Hematopoietic multipotent progenitor cell (in vitro differentiated cells): ENCODE measurements around the gene TRAP1. TPM values are rescaled to one million over a fixed set of nuclear protein-coding genes. Genes with fewer than 3 reads are reported as not detected.
A peak's percentile ranks its signal among the peaks of the same experiment; 100 is the strongest.
"Not testable (repeated sequence)": the region's sequence is repeated elsewhere in the genome, so short reads cannot be mapped to it uniquely, and the experiment has no call there.

Experiments used
- DNase-seq, 3 donors: peaks; one replicate each; pipeline ENCODE4 v3.0.0-alpha.2; 2011 to 2015; ENCODE audit warnings: low read depth in 2 of 3, low spot score in 2 of 3
- total RNA-seq: library from RNA; depleted of rRNA; stranded (reverse); fragments of >200 nt; gene quantifications from one replicate; pipeline ENCODE4 v1.2.3, GENCODE V29; 2012

The TRAP1 gene
- total RNA-seq, 1 donor = 77.6 TPM

DNA sequence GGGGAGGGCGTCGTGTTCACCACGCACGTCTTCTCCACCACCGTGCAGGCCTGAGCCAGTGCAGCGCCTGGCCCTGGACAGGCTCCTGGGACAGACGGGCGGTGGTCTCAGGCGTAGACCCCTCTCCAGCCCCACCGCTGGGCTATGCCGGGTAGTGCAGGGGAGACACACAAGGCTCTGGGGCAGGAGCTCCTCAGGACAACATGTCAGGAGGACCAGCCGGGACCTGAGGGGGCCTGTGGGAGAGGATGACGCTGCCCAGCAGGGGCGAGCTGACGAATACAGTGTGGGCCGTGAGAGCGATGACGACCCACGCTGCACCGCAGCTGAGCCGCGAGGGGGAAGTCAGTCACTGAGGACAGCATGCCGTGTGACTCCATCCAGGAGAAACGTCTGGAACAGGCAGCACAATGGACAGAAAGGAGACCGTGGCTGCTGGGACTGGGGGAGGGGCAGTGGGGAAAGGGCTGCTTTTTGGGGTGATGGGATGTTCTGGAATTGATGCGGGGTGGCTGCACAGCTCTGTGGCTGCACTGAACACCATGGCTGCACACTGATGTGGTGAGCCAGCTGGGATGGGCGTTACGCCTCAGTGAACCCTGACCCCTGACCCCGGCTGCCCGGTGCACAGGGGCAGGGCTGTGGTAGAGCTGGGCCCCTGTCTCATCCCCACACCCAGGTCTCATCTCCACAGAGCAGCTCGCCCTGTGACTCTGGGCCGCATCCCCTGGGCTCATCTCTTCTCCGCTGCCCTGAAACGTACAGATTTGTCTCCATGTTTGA, 42.6 kb downstream of the TRAP1 start:
- DNase-seq = no peak

- no peak for DNase-seq
Measured at GRCh38 chr16:3673676-3674377, 43.5 kb downstream of the TRAP1 start.

GRCh38 chr16:3673201-3673600, 44.1 kb downstream of the TRAP1 start:
- no peak for DNase-seq

DNA sequence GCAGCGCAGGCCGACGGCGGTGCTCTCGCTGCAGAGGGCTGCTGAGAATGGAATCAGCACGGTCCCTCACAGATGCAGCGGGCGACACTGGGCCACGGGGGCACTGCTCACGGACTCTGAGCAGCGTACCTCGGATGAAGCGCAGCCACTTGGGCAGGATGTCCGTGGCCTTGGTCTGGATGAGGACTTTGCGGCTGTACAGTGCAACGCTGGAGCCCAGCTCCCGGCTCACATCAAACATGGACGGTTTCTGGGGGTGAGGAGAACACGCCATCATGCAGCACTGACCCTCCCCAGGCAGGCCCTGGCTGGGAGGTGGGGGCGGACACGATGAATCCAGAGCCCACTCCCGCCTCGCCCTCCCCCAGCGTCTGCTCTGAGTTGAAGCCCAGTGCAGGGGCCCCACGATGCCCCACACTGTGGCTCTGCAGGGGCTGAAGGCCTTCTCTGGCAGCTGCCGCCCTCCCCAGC, 44.7 kb downstream of the TRAP1 start:
- no peak for DNase-seq

GRCh38 chr16:3671424-3671823, 45.9 kb downstream of the TRAP1 start:
- no peak for DNase-seq

DNA sequence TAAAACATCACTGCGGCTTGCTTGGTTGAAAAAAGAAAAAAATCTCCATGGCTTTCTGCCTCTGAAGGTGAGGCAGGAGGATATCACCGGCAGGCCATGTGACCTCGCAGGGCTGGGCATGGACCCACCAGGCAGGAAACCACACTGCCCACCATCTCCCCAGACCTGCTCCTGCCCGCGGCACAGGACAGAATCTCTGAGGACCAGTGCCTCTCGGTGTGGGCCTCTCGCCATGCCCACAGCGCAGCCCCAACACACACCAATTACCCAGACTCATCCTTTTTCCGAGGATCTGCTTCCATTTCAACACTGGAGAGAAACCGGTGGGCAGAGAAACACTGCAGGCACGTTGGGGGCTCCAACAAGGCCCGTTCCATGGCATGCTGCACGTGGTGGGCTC, 46.6 kb downstream of the TRAP1 start:
- no peak for DNase-seq

DNA sequence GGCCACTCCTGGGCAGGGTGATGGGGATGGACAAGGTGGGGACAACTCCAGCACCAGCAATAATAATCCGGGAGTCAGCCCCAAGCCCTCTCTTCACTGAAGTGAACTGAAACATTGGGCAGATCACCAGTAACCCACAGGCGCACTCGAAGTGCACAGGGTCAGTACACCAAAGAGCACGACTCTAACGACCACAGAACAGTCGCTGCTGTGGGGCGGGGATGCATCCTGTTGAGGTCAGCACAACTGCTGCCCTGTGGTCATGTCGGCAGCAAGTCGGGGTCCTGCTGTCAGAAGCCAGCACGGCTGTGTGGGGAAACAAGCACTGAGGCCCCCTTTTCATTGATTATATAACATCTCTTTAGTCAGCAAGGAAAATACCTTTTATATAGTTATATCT, 48.2 kb downstream of the TRAP1 start:
- peak in 1 of 3 donors; percentile 31 for DNase-seq

- no peak for DNase-seq
Measured at GRCh38 chr16:3668626-3669025, 48.7 kb downstream of the TRAP1 start.

DNA sequence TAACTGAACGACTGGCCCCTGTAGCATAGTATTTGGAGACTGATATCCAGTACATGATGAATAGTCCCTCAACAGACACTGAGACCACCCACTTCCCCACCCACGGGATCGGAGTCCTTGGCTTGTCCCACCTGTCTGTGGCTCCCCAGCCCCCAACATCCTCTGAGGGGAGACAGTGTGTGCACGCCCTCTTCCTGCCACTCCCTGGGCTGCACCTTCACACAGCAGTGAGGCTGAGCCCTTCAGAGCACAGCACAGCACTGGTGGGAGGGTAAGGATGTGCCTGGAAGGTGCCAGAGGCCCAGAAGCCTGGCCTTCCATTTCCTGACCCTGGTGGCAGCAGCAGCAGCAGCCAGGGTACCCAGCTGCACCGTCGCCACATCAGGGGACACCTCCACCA, 51.8 kb downstream of the TRAP1 start:
- DNase-seq = no peak

GRCh38 chr16:3664187-3664896, 53.0 kb downstream of the TRAP1 start:
- DNase-seq = no peak

DNA sequence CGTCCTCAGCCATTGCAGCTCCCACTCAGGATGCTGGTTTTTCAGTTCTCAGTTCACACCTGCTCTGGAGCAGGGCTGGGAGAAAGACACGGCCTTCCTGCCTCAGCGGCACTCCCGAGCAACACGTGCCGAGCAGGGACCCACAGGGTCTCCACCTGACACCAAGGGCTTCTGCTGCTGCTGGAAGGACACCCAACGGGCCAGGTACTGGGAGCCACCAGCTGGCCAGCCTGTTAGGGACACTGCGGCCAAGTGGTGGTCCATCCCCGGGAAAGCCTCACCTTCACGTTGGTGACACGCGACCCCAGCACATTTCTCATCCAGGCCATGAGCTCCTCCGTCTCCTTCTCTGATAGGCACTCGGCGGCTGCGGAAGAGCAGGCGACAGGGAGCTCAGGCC, 54.7 kb downstream of the TRAP1 start:
- DNase-seq = no peak

- no peak for DNase-seq
Measured at GRCh38 chr16:3661922-3662321, 55.4 kb downstream of the TRAP1 start.

DNA sequence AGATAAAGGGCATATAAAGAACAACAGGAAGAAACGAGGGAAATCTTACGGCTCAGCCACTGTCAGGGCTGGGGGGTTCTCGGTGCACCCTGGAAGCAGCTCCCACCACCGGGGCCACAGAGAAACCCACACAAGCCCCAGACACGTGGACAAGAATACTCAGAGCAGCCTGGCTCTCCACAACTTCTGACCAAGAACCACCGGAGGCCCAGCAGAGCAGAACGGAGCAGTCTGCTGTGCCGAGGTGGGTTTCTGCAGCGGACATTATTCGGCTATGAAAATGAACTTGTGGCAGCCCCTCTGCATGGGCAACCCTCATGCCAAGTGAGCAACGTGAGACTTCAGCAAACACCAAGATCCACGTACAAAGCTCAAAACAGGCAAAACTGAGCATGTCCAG, 56.0 kb downstream of the TRAP1 start:
- DNase-seq = no peak

- DNase-seq = no peak
Measured at GRCh38 chr16:3659251-3659650, 58.1 kb downstream of the TRAP1 start.

GRCh38 chr16:3656491-3657468, 60.5 kb downstream of the TRAP1 start:
- no peak for DNase-seq

DNA sequence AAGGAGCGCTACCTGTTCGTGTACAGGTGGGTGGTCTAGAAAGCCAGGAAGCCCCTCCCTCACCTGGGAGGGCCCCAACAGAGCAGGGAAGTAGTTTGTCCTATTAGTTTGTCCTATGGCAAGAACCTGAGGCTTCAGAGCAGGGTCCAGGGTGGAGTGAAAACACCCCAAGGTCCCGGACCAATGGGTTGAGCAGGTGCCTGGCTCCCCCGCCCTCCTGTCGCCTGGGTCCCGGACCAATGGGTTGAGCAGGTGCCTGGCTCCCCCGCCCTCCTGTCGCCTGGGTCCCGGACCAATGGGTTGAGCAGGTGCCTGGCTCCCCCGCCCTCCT, 61.2 kb downstream of the TRAP1 start:
- DNase-seq = not testable (repeated sequence)

DNA sequence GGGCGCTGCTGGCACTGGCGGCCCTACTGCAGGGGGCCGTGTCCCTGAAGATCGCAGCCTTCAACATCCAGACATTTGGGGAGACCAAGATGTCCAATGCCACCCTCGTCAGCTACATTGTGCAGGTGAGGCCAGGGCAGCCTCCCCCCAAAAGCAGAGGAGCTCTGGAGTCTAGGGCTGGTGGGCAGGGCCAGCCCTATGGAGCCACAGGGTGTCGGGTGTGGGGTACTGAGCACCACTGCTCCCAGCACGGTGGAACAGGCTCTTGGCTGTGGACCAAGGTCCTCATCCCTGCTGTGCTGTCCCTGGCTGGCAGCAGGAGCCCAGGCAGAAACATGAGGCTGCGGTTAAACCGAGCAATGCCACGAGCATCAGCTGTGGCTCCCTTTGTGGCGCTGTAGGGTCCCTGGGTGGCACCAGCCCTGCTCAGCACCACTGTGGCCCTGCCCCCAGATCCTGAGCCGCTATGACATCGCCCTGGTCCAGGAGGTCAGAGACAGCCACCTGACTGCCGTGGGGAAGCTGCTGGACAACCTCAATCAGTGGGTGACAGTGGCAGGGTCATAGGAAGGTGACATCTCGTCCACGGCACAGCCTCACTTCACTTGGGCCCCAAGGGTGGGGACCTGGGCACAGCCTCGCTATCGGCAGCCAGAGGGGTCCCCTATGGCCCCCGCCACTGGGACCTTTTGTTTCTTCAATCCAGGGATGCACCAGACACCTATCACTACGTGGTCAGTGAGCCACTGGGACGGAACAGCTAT, 61.7 kb downstream of the TRAP1 start:
- no peak for DNase-seq

DNA sequence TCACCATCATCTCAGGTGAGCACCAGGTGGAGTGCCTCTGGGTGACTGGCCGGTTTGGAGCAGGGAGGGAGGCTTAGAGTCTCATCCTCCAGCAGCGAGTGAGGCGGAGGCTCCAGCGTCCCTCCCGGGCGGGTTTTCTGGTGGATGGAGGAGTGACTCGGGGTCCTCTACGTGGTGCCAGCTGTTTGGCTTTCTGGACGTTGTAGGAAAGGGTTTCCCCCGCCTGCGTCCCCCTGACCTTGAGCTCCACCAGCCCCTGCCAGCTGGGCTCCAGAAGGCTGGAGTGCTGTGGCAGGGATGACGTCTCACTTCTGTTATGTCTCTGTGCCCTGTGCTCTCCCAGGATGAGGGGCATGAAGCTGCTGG, 62.3 kb downstream of the TRAP1 start:
- DNase-seq = no peak

DNA sequence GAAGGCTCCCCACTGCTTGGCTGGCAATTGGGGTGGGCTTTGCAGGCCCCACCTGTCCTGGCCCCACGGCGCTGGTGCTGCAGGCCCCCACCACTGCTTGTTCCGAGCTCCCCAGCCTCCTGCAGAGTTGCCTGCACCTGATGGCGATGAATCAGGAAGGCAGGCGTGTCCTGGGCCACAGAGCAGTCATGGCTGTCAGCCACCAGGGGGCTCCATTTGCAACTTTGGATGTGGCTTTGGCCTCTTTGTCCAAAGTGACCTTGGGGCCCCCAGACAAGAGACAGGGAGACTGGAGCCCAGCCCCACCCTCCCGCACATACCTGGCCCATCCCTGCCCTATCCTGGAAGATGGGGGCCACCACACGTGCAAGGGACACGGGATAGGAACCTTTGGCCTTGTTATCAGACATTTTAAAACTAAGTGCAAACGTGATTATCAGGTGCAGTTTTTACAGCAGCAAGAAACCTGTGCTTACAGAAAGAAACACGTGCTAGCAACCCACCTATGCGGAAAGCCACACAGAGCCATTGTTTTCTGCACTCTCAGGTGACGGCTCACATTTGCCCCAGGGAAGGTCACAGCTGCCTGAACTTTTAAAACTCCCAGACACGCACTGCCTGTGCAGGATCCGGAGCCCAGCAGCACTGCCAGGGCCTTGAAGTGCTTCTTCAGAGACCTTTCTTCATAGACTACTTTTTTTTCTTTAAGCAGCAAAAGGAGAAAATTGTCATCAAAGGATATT, 62.9 kb downstream of the TRAP1 start, which contains the start of gene DNASE1:
Gene DNASE1 (plus strand): TSS at position 443 of the 743 bp plus-strand sequence. CDS start 683 bp downstream, outside the sequence.
- peak; percentile 22 to 67 (median 62) for DNase-seq
